ENCODE results near the gene EXOC6B. TPM values are rescaled to one million over a fixed set of nuclear protein-coding genes. Genes with fewer than 3 reads are reported as not detected.

EXOC6B gene
- total and polyA plus RNA-seq, 10 of the 15 experiments (the other 5 are each of a cell fraction or from before 2014, with no cell fraction given) = 0.23 to 2.2 (median 1.2) TPM

GRCh38 chr2:72605836-72606442, 219.9 kb downstream of the EXOC6B start:
- POLR2A ChIA-PET = no interaction called here
- TF ChIP-seq MYC (IDR thresholded peaks at IDR 0.05; ENCODE audit: insufficient read depth, insufficient read length, insufficient replicate concordance, low read length, severe bottlenecking) (no peak), NFYA (IDR thresholded peaks at IDR 0.05; ENCODE audit: borderline replicate concordance, low read depth, low read length) (no peak), ZZZ3 (IDR thresholded peaks at IDR 0.05; ENCODE audit: control insufficient read depth, insufficient read length, low read depth) (no peak), WRNIP1 (IDR thresholded peaks at IDR 0.05; ENCODE audit: borderline replicate concordance, low read depth, low read length) (no peak), ATF7 (IDR thresholded peaks at IDR 0.05; ENCODE audit: low read depth) (no peak), BRCA1 (IDR thresholded peaks at IDR 0.05; ENCODE audit: low read depth, low read length) (no peak), MEF2A (IDR thresholded peaks at IDR 0.05; ENCODE audit: insufficient read depth, low read depth, low read length) (no peak), EZH2 (IDR thresholded peaks at IDR 0.05; ENCODE audit: borderline replicate concordance, control insufficient read depth, low read depth, low read length) (no peak), CTCF (IDR thresholded peaks at IDR 0.05 in 2 of 3, conservative IDR thresholded peaks at IDR 0.05 in 1 of 3; ENCODE audit: control insufficient read depth in 2 of 3, extremely low read depth in 1 of 3, insufficient read depth in 1 of 3, low read depth in 3 of 3, low read length in 3 of 3) (peak in 2 of 3 experiments; percentile 45 to 51; a peak in 3 of 6 replicates), NR2C1 (IDR thresholded peaks at IDR 0.05) (no peak), RAD21 (IDR thresholded peaks at IDR 0.05; ENCODE audit: insufficient read depth, low read depth, low read length) (0 out of 2 replicates have a peak, but pooled peaks have one; percentile 6)
- RAD21 ChIA-PET (ENCODE audit: unreplicated experiment) = interaction anchor here (0.8 to 1.0 kb wide), 2 partner anchors 8 to 26 kb away, joined by 3 read pairs; no protein-coding TSS in a partner anchor
- Histone ChIP-seq H3K4me1 (ENCODE audit: control insufficient read depth, insufficient read depth, low read length) (no peaks in the 10 kb centered on the region), H3K79me2 (ENCODE audit: control insufficient read depth, insufficient read depth, low read length) (no peaks in the 10 kb centered on the region), H3K27me3 (replicated peaks in 1 of 2; ENCODE audit: control insufficient read depth in 2 of 2, insufficient read depth in 2 of 2, low read length in 1 of 2) (no peaks in the 10 kb centered on the region; a peak in 1 of 4 replicates), H3K36me3 (ENCODE audit: control insufficient read depth in 2 of 2, insufficient read depth in 2 of 2, low read length in 1 of 2) (no peaks in the 10 kb centered on the region), H3K4me3 (no peak overlapping the region), H3K4me2 (ENCODE audit: control insufficient read depth, insufficient read depth) (no peak overlapping the region), H2AFZ (ENCODE audit: control insufficient read depth, low read depth, low read length) (no peak overlapping the region), H4K20me1 (ENCODE audit: control insufficient read depth, insufficient read depth) (no peaks in the 10 kb centered on the region), H3K27ac (ENCODE audit: control insufficient read depth, insufficient read depth) (no peak overlapping the region), H3K9me3 (replicated peaks; ENCODE audit: control insufficient read depth, insufficient read depth, low read length) (no peaks in the 10 kb centered on the region), H3K9ac (ENCODE audit: control insufficient read depth, insufficient read depth, low read length) (no peak overlapping the region)
- CTCF ChIA-PET = interaction anchor here (0.5 to 2.5 kb wide), 10 partner anchors 9 to 985 kb away, joined by 3 to 19 read pairs (median 5); no protein-coding TSS in a partner anchor
- DNase-seq (ENCODE audit: low read depth, low spot score) (no peak), FAIRE-seq (peak; percentile 68), ATAC-seq (peak; percentile 47; the same call in 1 of the 3 replicates)
- BruUV-seq (replicated peaks) = no TSS peak
- 51% methylated on average over 3 of the region's 3 CpGs for WGBS (ENCODE audit: insufficient coverage, insufficient replicate concordance, low lambda C conversion rate, missing lambda C conversion rate)
- SMC1A ChIA-PET (ENCODE audit: uncharacterized antibody, unreplicated experiment) = interaction anchor here (0.6 kb wide), 1 partner anchor 282 kb away, joined by 3 read pairs; no protein-coding TSS in a partner anchor
- in situ Hi-C loops (cut with MboI) (no loop called here), intact Hi-C loops (cut with micrococcal nuclease; ENCODE audit: unreplicated experiment) (no loop called here)

All from GM12878 (cell line).